ENCODE results near the gene HNRNPL.
A peak's percentile ranks its signal among the peaks of the same experiment; 100 is the strongest.
"Not testable (repeated sequence)": the region's sequence is repeated elsewhere in the genome, so short reads cannot be mapped to it uniquely, and the experiment has no call there.

Gene HNRNPL

DNA sequence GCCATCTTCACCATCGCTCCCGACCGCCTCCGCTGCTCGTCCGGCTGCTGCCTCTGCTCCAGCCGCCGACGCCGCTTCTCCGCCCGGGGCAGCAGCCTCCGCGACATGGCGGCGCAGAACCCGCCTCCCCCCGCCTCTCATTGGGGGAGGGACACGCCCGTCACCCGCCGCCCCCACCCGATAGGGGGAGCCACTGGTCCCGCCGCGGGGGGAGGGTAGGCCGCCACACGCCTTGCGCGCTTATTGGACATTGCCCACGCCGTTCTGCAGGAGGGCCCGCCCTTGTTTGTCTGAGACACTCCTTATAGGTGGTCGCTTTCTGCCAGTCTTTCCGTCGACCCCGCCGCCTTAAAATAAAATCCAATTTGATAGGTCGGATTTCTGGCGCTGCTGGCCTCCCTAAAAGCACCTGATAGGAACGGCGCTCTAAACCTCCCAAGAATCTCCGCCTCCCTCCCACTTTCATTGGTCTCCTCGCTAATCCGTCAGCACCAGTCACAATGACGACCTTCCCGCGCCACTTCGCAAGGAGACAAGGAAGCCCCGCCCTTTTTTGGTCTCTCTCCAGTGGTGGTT, at the start of gene HNRNPL:
TSS of gene HNRNPL (minus strand) at position 127 of the 576 bp plus-strand sequence. CDS start at position 107, 20 bp downstream.
- DNase-seq: no peak

DNA sequence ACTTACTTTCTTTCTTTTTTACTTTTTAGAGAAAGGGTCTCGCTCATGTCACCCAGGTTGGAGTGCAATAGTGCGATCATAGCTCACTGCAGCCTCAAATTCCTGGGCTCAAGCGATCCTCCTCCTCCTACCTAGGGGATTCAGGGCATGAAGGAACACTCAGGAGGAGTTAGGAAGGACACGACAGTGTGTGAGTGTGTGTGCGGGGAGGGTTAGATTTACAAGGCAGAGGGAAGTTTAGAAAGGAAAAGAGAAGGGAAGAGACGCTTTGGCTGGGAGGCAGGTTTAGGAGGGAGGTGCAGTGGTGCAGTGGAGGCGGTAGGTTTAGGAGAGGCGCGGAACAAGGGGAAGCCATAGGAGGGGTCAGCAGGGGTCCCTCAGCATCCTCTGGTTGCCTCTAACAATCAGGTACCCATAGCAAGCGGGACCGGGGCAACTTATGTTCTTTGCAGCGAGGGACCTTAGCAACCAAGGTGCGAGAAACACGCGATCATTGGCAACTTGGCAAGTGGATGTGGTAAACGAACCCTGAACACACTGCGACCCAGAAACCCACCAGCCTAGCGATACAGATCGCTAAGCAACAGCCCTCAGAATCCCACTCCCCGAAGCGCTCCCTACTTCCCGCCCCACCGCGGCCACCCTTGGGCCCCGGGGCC, 49.1 kb upstream of the HNRNPL start:
- no peak for DNase-seq

DNA sequence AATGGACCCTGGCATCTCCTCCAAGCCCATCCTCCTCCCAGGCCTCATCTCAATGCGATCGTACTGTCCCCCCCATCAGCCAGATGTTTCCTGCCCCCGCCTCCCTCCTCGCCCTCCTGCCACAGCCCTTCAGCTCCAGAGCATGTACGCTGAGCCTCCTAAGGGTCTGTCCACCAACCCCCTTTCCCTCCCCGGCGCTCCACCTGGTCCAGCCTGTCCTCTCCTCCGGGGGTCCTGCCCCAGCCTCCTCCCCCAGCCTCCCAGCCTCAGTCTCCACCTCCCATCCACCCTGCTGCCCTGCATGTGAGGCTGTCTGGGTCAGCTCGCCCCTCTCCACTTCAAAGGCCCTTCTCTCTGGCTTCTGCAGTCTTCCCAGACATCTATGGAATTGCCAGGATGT, 45.2 kb upstream of the HNRNPL start:
- DNase-seq: no peak

DNA sequence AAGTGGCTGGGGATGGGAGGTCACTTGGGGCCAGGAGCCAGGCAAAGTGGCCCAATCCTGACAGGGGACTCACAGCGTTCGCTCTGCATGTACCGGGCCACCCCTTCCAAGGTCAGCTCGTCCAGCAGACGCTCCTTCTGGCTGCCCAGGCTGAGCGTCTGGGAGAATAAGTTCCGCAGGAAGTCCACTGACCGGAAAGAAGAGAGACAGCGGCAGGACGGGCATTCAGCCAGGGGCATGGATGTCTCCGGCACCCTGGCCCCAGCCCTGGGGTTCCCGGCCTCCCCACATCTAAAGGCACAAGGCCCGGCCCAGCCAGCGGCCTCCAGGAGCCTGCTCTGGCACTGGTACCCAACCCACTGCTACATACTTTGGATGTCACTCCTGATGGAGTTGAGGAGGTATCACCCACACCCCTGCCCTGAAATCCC, 43.6 kb upstream of the HNRNPL start:
- DNase-seq: no peak

DNA sequence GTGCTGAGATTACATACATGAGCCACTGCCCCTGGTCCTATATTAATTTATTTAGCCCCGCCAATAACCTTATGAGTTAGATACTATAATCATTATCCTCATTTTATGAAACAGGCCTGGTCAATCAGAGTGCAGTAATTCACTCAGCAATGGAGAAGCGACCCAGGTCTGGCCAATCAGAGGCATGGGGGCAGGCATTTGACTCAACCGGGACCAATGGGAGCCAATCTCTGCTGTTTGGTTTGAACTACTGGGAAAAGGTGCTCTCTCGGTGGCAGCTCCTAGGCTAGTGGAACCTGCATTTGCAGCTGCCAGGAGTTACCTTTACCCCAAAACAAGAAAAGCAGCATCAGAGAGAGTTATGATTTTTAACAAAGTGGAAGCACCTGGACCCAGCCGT, 43.1 kb upstream of the HNRNPL start:
- DNase-seq: no peak

DNA sequence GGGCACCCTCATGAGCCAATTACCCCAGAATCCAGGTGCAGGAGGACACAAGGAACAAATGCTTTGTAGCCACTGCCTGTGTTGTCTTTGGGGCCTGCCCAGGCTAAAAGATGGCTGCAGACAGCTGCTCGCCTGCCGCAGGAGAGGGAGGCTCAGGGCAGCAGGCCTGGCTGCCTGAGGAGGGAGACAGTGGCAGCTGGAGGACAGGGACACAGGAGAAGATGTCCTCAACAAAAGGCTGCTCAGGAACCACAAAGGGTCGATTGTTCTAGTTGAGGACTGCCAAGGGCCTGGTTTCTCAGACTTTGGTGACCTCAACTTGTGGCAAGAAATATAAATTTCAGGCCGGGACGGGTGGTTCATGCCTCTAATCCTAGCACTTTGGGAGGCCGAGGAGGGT, 42.0 kb upstream of the HNRNPL start:
- DNase-seq: no peak

DNA sequence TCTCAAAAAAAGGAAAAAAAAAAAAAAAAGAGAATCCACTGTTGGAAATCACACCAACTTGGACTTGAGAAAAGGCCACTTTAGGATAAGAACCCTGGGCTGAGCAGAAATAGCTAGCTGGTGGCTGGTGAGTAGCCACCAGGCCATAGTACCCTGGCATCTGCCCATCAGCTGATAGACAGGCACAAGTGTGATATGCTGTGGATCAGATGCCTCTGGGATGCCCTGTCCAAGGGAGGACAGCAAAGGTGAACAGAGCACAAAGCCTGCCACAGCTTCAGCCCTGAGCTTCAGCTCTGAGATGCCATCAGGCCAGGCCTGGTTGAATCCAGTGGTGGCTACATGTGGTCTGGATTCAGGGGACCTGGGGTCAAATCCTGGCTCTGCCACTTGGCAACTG, 40.9 kb upstream of the HNRNPL start:
- DNase-seq: no peak

DNA sequence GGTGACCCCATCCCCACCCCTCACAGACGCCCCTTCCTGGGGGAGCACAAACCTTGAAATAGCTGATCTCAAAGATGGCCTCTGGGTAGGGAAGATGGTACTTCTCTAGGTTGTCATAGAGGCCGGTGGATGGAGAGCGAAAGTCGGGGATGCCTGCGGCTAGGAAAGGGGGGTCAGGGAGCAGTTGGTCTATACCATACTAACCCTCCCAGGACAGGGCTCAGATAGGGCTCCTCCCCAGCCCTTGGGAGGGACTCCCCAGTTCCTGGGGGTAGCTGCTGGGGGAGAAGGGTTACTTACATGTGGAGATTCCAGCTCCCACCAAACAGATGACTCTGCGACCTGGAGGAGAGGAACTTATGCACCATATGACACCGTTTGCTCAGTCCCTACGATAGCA, 40.0 kb upstream of the HNRNPL start:
- DNase-seq: no peak

DNA sequence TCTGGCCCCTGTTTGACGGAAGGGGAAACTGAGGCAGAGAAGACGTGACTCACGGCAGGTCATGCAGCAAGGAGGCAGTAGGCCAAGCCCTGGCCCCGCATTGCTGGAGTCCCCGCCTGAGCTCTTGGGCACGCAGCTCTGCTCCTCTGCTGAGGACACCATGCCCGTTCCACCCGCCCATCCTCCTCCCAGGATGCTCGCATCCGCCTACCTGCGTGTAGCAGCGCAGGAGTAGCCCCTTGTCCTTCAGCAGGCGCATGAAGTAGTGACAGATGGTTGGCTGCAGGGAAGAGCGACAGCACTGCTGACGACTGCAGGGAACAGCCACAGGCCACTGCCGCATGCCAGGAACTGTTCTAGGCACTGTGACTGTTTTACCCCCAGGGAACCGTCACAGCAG, 39.1 kb upstream of the HNRNPL start:
- no peak for DNase-seq

DNA sequence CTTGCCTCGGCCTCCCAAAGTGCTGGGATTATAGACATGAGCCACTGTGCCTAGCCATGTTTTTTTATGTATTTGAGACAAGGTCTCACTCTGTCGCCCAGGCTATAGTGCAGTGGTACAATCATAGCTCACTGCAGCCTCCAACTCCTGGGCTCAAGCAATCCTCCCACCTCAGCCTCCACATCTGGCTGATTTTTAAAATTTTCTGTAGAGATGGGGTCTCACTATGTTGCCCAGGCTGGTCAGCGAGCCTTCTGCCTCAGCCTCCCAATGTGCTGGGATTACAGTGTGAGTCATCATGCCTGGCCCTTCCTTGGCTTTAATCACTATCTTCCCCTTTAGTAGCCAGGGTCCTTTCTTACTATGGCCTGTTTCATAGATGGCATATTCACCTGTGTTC, 34.9 kb upstream of the HNRNPL start:
- DNase-seq: not testable (repeated sequence)

DNA sequence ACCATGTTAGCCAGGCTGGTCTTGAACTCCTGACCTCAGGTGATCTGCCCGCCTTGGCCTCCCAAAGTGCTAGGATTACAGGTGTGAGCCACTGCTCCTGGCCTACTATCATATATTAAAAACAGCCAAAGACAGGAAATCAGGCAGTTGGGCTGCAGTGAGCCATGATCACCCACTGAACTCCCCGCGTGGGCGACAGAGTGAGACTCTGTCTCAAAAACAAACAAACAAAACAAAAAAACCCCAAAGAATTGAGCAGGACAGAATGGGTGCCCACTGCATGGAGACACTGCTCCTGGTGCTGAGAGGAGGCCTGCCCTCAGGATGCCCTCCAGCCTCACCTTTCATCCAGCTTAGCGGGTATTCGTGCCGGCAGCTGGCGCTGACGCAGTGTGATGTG, 33.5 kb upstream of the HNRNPL start:
- no peak for DNase-seq

DNA sequence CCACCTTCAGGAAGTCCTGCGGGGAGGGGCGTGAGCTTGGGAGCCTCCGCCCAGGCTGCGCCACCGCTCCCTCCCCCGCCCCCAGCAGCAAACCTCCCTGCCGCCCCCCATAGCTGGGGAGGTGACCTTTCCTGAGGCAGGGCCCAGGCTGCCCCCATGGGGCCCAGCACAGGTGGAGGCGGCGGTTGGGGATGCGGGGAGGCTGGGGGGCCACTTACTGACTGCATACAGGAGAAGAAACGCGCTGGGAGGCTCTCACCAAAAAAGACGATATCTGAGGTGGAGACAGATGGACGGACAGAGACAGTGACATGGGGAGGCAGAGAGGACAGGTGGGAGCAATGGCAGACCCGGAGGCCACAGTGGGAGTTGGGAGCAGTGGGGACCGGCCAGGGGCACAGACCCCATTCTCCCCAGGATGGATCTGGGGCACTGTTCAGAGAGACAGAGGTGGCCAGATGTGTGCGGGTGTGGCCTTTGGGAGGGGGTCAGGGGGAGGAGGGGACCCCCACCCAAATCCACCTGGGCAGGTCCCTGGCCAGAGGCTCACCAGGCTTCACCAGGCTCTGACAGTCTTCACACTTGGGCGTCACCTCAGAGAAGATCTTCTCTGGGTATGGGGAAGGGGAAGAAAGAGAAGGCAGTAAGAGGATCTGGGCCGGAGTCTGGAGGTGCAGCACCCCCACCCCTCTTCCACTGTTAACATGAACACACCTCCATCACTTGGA, 31.3 kb upstream of the HNRNPL start:
- DNase-seq: no peak

DNA sequence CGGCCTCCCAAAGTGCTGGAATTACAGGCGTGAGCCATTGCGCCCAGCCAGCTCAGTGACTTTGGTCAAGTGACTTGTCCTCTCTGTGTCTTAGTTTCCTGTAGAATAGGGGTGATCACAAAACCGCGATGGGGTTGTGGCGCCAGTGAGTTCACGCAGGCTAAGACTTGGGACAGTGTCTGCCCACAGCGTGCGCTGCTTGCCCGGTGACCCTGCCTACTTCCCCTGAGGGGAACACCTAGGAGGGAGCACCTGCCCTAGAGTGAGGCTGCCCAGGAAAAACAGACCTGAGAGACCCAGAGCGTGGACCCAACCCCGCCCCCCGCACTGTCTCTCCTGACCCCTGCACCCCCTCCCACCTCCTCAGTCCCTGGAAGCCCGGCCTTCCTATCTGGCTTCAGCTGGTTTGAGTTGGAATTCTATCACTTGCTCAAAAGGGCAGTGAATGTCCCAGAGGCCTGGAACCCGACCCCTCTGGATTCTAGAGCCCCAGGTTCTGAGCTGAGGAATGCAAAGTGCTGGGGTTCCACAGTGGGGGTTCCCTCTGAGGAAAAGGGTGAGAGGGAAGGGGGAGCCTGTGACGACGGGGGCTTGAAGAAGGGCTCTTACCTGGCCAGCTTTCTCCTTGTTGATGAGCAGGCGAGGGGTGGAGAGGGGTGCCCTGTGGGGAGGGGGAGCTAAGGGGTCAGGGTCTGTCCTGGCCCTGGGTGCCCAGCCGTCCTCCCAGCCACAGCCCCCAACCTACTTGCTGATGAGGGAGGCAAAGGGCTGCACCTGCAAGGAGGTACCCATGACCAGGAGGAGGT, 30.5 kb upstream of the HNRNPL start:
- no peak for DNase-seq

DNA sequence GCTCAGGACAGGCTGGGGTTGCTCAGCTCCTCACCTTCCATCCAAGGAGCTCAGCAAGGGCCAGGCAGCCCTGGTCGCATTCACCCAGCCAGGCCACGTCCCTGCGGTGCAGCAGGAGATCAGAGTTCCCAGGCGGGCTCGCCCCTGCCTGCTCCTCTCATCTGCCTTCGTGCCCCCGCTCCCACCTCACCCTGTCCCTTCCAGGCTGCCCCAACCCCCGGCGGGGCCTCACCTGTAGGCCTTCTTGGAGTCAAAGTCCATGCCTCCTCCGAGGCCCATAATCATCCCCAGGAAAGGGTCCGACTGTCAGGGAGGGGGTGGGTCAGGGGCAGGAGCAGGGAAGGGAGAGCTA, 29.6 kb upstream of the HNRNPL start:
- DNase-seq: no peak

DNA sequence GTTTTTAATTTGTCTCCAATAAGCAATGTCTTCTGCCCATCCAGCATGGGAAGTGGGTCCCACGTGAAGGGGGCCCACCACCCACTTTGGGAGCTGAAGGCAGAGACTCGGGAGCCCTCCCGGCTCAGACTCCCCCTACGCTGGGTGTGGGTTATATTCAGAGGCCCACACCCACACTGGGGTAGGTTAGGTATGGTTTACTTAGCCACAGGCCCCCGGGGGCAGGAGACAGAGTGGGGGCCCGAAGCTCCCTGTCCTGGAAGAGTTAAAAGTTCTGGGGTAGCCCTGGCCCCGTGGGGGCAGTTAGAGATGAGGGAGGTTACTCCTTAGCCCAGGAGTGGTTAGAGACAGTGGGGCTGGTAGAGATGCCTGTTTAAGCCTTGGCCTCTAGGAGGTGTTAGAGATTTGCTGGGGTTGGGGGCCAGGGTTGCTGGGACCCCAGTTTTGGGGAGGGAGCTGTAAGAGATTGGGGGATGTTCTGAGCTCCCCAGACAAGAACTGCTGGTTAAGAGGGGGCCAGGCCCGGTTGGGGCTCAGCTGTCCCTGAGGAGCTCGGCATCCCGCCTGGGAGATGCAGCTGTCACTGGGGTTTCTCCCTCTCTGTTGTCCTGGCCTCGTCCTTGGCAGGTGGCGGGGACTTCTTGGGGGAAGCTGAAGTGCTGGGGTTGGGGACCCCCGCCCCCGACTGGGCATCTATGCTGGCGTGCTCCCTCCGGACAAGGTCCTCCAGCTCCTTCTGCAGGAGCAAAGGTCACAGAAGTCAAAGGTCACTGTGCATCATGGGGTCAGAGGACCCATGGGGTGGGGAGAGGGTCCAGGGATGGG, 29.0 kb upstream of the HNRNPL start:
- DNase-seq: no peak

DNA sequence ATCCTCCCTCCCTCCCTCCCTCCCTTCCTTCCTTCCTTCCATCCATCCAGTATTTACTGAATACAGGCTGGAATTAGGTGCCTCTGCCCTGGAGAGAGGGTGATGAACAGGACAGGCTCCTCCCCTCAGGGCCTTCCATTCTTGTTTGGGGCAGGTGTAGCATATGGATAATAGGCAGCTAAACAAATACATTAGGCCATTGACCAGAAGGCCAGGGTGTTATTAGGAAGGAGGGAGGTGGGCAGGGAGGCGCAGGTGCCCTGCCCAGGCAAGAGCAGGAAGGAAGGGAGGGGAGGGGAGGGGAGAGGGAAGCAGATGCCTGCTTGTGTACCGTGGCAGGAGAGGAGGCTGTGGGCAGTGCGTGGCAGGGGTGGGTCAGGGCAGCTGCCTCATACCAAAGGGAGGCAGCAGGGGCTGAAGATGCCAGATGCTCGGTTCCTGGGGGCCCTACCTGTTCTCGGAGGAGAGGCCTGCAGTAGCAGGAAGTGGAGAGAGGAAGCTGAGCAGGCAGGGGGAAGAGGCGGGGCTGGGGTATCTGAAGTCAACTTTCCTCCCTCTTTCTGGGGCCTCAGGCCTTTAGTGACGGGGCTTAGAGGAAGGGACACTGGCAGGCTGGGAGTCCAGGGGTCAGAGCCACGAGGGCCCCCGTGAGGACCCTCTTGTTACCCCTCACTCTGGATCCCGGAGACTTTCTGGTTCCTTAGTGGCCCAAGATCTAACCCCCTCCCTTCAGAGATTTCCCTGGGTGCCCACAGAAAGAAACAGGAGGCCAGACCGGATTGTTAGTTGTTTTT, 28.2 kb upstream of the HNRNPL start, which contains the start of gene RINL:
TSS of gene RINL (minus strand) at position 495 of the 794 bp plus-strand sequence. CDS start 1,533 bp downstream, outside the sequence.
- DNase-seq: no peak

DNA sequence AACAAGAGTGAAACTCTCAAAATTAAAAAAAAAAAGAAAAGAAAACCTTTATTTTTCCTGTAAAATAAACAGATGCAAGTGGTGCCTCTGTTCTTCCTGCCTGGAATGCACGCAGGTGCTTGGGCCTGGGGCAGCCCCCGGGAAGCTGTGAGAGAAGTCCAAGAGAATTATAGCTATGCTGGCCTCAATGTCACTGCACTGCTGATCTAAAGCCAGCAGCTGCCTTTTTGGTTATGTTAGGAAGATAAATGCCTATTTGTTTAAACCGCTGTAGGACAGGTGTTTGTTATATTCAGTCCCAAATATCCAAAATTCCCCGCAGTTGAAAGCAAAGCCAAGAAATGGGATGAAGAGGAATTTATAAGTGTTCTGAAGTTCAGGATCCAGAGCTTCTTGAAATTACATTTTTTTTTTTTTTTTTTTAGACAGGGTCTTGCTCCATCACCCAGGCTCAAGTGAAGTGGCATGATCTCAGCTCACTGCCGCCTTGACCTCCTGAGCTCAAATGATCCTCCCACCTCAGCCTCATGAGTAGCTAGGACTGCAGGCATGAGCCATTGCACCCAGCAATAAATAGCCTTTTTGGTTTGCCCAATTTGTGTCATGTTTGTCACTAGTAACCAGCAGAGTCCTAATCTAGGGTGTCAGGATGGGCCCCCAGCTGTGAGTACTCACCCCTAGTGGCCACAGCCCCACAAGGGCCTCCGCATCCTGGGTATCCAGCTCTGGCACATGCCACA, 26.0 kb upstream of the HNRNPL start:
- DNase-seq: no peak

DNA sequence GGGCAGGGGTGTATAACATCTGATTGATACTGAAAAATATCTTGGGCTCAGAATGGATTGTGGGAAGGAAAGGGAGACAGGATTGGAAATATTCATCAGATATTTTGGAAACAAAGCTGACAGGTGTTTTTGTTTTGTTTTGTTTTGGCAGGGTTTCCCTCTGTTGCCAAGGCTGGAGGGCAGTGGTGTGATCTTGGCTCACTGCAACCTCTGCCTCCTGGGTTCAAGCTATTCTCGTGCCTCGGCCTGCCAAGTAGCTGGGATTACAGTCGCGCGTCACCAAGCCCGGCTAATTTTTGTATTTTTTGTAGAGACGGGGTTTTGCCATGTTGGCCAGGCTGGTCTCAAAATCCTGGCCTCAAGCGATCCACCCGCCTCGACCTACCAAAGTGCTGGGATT, 23.6 kb upstream of the HNRNPL start:
- not testable (repeated sequence) for DNase-seq

DNA sequence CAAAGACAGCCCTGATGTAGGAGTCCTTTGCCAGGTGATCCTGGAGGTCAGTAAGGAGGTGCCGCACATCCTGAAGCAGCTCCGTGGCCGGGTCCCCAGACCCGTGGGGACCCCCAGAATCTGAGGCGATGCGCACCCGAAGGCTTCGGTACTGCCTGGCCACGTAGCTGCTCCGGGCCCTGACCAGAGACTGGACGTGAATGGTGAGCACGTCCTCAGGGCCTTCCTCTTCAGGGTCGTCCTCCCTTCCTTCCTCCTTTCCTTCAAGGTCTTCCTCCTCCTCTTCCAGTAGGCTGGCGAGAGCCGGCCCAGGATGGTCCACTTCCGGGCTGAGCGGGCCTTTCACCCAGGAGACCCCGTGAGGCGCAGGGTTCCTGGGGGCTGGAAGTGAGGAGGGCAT, 20.8 kb upstream of the HNRNPL start:
- no peak for DNase-seq

DNA sequence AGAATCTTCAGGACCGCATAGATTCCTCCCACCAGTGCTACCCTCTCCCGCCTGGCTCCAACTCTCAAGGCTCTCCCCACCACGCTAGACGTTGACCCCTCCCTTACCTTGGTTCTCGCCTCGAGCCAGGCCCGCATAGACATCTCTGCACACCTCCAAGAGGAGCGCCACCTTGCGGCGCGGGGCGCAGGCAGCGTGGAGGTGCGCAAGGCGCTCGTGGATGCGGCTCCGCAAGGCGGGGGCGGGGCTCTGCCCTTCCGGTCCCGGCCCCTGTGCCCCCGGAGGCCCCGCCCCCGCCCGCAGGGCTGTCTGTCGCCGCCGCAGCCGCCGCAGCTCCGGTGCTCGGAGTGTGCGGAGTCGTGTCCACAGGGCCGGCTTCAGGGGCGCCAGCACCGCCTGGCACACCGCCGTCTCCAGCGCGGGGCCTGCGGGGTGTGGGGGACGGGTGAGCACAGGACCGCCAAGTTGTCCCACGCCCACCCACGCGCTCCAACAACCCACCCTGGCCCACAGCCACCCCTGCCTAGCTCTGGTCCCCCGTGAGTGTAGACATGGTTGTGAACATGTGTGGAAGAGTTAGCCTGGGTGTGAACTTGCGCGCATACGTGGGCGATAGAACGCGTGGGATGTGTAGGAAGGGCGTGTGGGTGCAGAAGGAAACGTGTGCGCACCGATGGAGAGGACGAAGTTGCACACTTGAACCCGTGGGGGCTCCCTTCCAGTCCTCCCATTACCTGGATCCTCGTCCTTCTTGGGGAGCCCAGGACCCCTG, 20.2 kb upstream of the HNRNPL start:
- peak; percentile 63 for DNase-seq

Data from fibroblast of skin of right quadriceps (primary cell).